DOHH2 (cell line): ENCODE data around the gene MOAP1.

ENCODE experiments used
- H3F3A ChIP-seq: fragments of 200-600 bp; sonication (generic), shearing (Covaris generic); 2 replicates; pipeline ENCODE4 v1.6.0; 2016; ENCODE audit warnings: antibody characterized with exemption, mild to moderate bottlenecking; ENCODE audit not compliant: control insufficient read depth, insufficient read depth
- H3K27ac ChIP-seq: fragments of 200-600 bp; sonication (generic); 2 replicates; pipeline ENCODE4 v1.5.1; 2014; ENCODE audit warnings: low read depth, mild to moderate bottlenecking, low read length, moderate library complexity
- H3K27me3 ChIP-seq: fragments of 200-600 bp; sonication (generic); 2 replicates; pipeline ENCODE4 v1.6.1; 2014; ENCODE audit warnings: mild to moderate bottlenecking, low read length, mixed read lengths; ENCODE audit not compliant: control insufficient read depth
- H3K36me3 ChIP-seq: fragments of 200-600 bp; sonication (generic); 2 replicates; pipeline ENCODE4 v1.6.1; 2014; ENCODE audit warnings: mild to moderate bottlenecking, low read length, moderate library complexity, mixed read lengths; ENCODE audit not compliant: control insufficient read depth
- H3K4me1 ChIP-seq: fragments of 200-600 bp; sonication (generic); 2 replicates; pipeline ENCODE4 v1.6.1; 2014; ENCODE audit warnings: mild to moderate bottlenecking, low read length, mixed read lengths; ENCODE audit not compliant: control insufficient read depth
- H3K4me2 ChIP-seq: fragments of 200-600 bp; sonication (generic); 2 replicates; pipeline ENCODE4 v1.6.0; 2014; ENCODE audit warnings: mild to moderate bottlenecking, low read length, moderate library complexity
- H3K4me3 ChIP-seq: fragments of 200-600 bp; sonication (generic); 2 replicates; pipeline ENCODE4 v1.5.1; 2014; ENCODE audit warnings: mild to moderate bottlenecking, low read length, mixed read lengths
- H3K79me2 ChIP-seq: fragments of 200-600 bp; sonication (generic); 2 replicates; pipeline ENCODE4 v1.6.1; 2014; ENCODE audit warnings: mild to moderate bottlenecking, low read length, mixed read lengths; ENCODE audit not compliant: control insufficient read depth
- H3K9me2 ChIP-seq: fragments of 200-600 bp; sonication (generic); replicated peaks from 2 replicates; pipeline ENCODE4 v1.6.1; 2014; ENCODE audit warnings: mild to moderate bottlenecking, low read length, mixed read lengths; ENCODE audit not compliant: control insufficient read depth
- H3K9me3 ChIP-seq: fragments of 200-600 bp; sonication (generic); 2 replicates; pipeline ENCODE4 v1.6.1; 2014; ENCODE audit warnings: antibody characterized with exemption, low read length, mixed read lengths; ENCODE audit not compliant: control insufficient read depth, insufficient read depth
- H4K20me1 ChIP-seq: fragments of 200-600 bp; sonication (generic); 2 replicates; pipeline ENCODE4 v1.6.0; 2014; ENCODE audit warnings: low read depth, mild to moderate bottlenecking, antibody characterized with exemption, low read length, moderate library complexity; ENCODE audit not compliant: control insufficient read depth, insufficient read depth
- CTCF ChIP-seq: fragments of 200-600 bp; sonication (generic); IDR thresholded peaks from one replicate; pipeline ENCODE4 v1.5.1; 2014; ENCODE audit warnings: antibody characterized with exemption, mild to moderate bottlenecking, low read depth, low read length; ENCODE audit not compliant: poor library complexity, severe bottlenecking
- EZH2phosphoT487 ChIP-seq: fragments of 200-600 bp; sonication (generic); IDR thresholded peaks from 2 replicates; pipeline ENCODE4 v1.6.1; 2017; ENCODE audit warnings: borderline replicate concordance, mild to moderate bottlenecking, antibody characterized with exemption, low read length, moderate library complexity, mixed read lengths

Gene MOAP1

GRCh38 chr14:93186466-93186865 is 1.8 kb upstream of the MOAP1 start:
- peak overlapping the region; percentile 81 for H3K27ac ChIP-seq
- H4K20me1 ChIP-seq: peaks cover 11% of the 10 kb centered on the region
- H3K4me3 ChIP-seq: peak overlapping the region; percentile 100
- peaks cover 37% of the 10 kb centered on the region for H3K4me1 ChIP-seq
- H3K36me3 ChIP-seq: peaks cover 59% of the 10 kb centered on the region
- H3K4me2 ChIP-seq: peak overlapping the region; percentile 96
- H3F3A ChIP-seq: peaks cover 17% of the 10 kb centered on the region
- no peaks in the 10 kb centered on the region for H3K9me3 ChIP-seq
- H3K9me2 ChIP-seq: no peaks in the 10 kb centered on the region
- no peak for TF ChIP-seq EZH2phosphoT487
- no peak for TF ChIP-seq CTCF
- H3K27me3 ChIP-seq: no peaks in the 10 kb centered on the region
- H3K79me2 ChIP-seq: peaks cover 58% of the 10 kb centered on the region

GRCh38 chr14:93185349-93185720 is 638 bp upstream of the MOAP1 start:
- Histone ChIP-seq H3K9me2 (no peaks in the 10 kb centered on the region), H3K79me2 (peaks cover 58% of the 10 kb centered on the region), H3K27ac (peak overlapping the region; percentile 81), H4K20me1 (peaks cover 11% of the 10 kb centered on the region), H3K27me3 (no peaks in the 10 kb centered on the region), H3F3A (peaks cover 17% of the 10 kb centered on the region), H3K4me2 (peak overlapping the region; percentile 96), H3K4me3 (peak overlapping the region; percentile 100), H3K9me3 (no peaks in the 10 kb centered on the region), H3K36me3 (peaks cover 55% of the 10 kb centered on the region), H3K4me1 (peaks cover 43% of the 10 kb centered on the region)
- TF ChIP-seq EZH2phosphoT487 (no peak), CTCF (no peak)

- H4K20me1 ChIP-seq: peaks cover 11% of the 10 kb centered on the region
- H3K4me2 ChIP-seq: peak overlapping the region; percentile 94
- H3K4me3 ChIP-seq: peak overlapping the region; percentile 100
- no peaks in the 10 kb centered on the region for H3K9me2 ChIP-seq
- H3K79me2 ChIP-seq: peaks cover 57% of the 10 kb centered on the region
- TF ChIP-seq EZH2phosphoT487 (no peak), CTCF (no peak)
- peaks cover 24% of the 10 kb centered on the region for H3F3A ChIP-seq
- H3K27me3 ChIP-seq: no peaks in the 10 kb centered on the region
- peak overlapping the region; percentile 81 for H3K27ac ChIP-seq
- no peaks in the 10 kb centered on the region for H3K9me3 ChIP-seq
- H3K4me1 ChIP-seq: peaks cover 51% of the 10 kb centered on the region
- H3K36me3 ChIP-seq: peaks cover 49% of the 10 kb centered on the region
Observed at GRCh38 chr14:93183596-93184317, 940 bp downstream of the MOAP1 start.
